ENCODE data around the gene FMO3.

- TF ChIP-seq CTCF (optimal IDR thresholded peaks at IDR 0.05 in 1 of 3, IDR thresholded peaks at IDR 0.05 in 1 of 3, conservative IDR thresholded peaks at IDR 0.05 in 1 of 3; ENCODE audit: extremely low read depth in 1 of 3, insufficient read depth in 2 of 3, low read length in 3 of 3): peak in 2 of 3 experiments; percentile 20 to 26
- TF ChIP-seq EZH2 (IDR thresholded peaks at IDR 0.05; ENCODE audit: low read length): no peak
These were observed 9.4 kb upstream of the FMO3 start for GRCh38 chr1:171081314-171081753.

Data from keratinocyte (primary cell).